22Rv1 (cell line): Measurements from ENCODE around the gene RASL12.
A peak's percentile ranks its signal among the peaks of the same experiment; 100 is the strongest.
"Not testable (repeated sequence)": the region's sequence is repeated elsewhere in the genome, so short reads cannot be mapped to it uniquely, and the experiment has no call there.

Source experiments
- H3K27ac ChIP-seq: fragments of 450-650 bp; 2 replicates; pipeline ENCODE4 v1.5.1; 2017
- CTCF ChIP-seq: fragments of 450-650 bp; IDR thresholded peaks from 2 replicates; pipeline ENCODE4 v1.5.1; 2017; ENCODE audit warnings: mild to moderate bottlenecking
- ZFX ChIP-seq: fragments of 450-650 bp; IDR thresholded peaks from 2 replicates; pipeline ENCODE4 v1.6.1; 2017; ENCODE audit warnings: antibody characterized with exemption, borderline replicate concordance

Gene RASL12

GRCh38 chr15:65101891-65102708, 34.3 kb upstream of the RASL12 start:
- TF ChIP-seq ZFX (no peak), CTCF (peak; percentile 58)
- H3K27ac ChIP-seq = no peak overlapping the region

GRCh38 chr15:65101411-65101890, 33.7 kb upstream of the RASL12 start:
- no peak for TF ChIP-seq ZFX
- peak; percentile 89 for TF ChIP-seq CTCF
- H3K27ac ChIP-seq = no peak overlapping the region

- no peak for TF ChIP-seq CTCF
- no peak for TF ChIP-seq ZFX
- H3K27ac ChIP-seq = no peak overlapping the region
Observed at GRCh38 chr15:65100442-65100841, 32.7 kb upstream of the RASL12 start.

GRCh38 chr15:65099801-65100200, 32.0 kb upstream of the RASL12 start:
- not testable (repeated sequence) for H3K27ac ChIP-seq

- TF ChIP-seq CTCF = no peak
- no peak for TF ChIP-seq ZFX
- H3K27ac ChIP-seq = no peak overlapping the region
Observed at GRCh38 chr15:65099336-65099735, 31.5 kb upstream of the RASL12 start.

- TF ChIP-seq ZFX (no peak), CTCF (no peak)
- H3K27ac ChIP-seq = no peak overlapping the region
Observed at GRCh38 chr15:65097651-65098263, 30.0 kb upstream of the RASL12 start.

GRCh38 chr15:65096481-65097385, 28.9 kb upstream of the RASL12 start:
- no peak for TF ChIP-seq CTCF
- TF ChIP-seq ZFX = no peak

More at GRCh38 chr15:65096481-65097385, 28.9 kb upstream of the RASL12 start:
- H3K27ac ChIP-seq = no peak overlapping the region
